CD4-positive, alpha-beta memory T cell (primary cell): ENCODE results near the gene BFSP2. TPM values are rescaled to one million over a fixed set of nuclear protein-coding genes. Genes with fewer than 3 reads are reported as not detected.

Source experiments
- CTCF ChIA-PET: fragments of 350-600 bp; sonication (Branson Sonifier 250); formaldehyde crosslinking; loops from one replicate; lab custom pipeline; 2021; ENCODE audit warnings: inconsistent platforms; ENCODE audit not compliant: partially characterized antibody; lab: Charles Lee
- POLR2A ChIA-PET: fragments of 350-600 bp; sonication (Branson Sonifier 250); formaldehyde crosslinking; loops from one replicate; lab custom pipeline; 2021; ENCODE audit not compliant: partially characterized antibody; lab: Charles Lee
- DNase-seq, 5 donors: peaks; one replicate each; pipeline versions ENCODE4 v3.0.0 to v3.0.0-alpha.2; 2020 to 2022; ENCODE audit warnings: mixed read lengths in 1 of 5
- H3K27ac ChIP-seq: one replicate; pipeline ENCODE4 v1.7.0; 2013; ENCODE audit warnings: low read depth, low read length
- H3K27me3 ChIP-seq: 2 replicates; pipeline ENCODE4 v1.7.0; 2013; ENCODE audit warnings: mild to moderate bottlenecking, low read length, moderate library complexity; ENCODE audit not compliant: insufficient read depth
- H3K36me3 ChIP-seq: 2 replicates; pipeline ENCODE4 v1.7.0; 2013; ENCODE audit warnings: mild to moderate bottlenecking, low read length, moderate library complexity; ENCODE audit not compliant: insufficient read depth
- H3K4me1 ChIP-seq: 2 replicates; pipeline ENCODE4 v1.7.0; 2013; ENCODE audit warnings: mild to moderate bottlenecking, low read length, moderate library complexity; ENCODE audit not compliant: insufficient read depth
- H3K4me3 ChIP-seq, 2 donors: one replicate each; pipeline ENCODE4 v1.7.0; 2013; ENCODE audit warnings: low read length in 2 of 2, mild to moderate bottlenecking in 1 of 2
- H3K9me3 ChIP-seq, 2 donors: one replicate each; pipeline ENCODE4 v1.7.0; 2013; ENCODE audit warnings: low read length in 2 of 2, control low read depth in 1 of 2; ENCODE audit not compliant: control insufficient read depth in 1 of 2
- H3K27ac Mint-ChIP-seq, 7 donors: one replicate each; pipeline ENCODE4 v1.8.0; 2020 to 2021; ENCODE audit warnings: mixed read lengths in 7 of 7, mild to moderate bottlenecking in 6 of 7, inconsistent platforms in 3 of 7, moderate library complexity in 3 of 7
- H3K27me3 Mint-ChIP-seq, 2 donors: one replicate each; pipeline ENCODE4 v1.8.0; 2020 to 2021; ENCODE audit warnings: mixed read lengths in 2 of 2
- H3K36me3 Mint-ChIP-seq, 2 donors: one replicate each; pipeline ENCODE4 v1.8.0; 2020 to 2021; ENCODE audit warnings: mixed read lengths in 2 of 2, inconsistent platforms in 1 of 2, mild to moderate bottlenecking in 1 of 2
- H3K4me1 Mint-ChIP-seq, 4 donors: one replicate each; pipeline ENCODE4 v1.8.0; 2020 to 2021; ENCODE audit warnings: mixed read lengths in 4 of 4, mild to moderate bottlenecking in 1 of 4
- H3K4me3 Mint-ChIP-seq, 8 donors: one replicate each; pipeline ENCODE4 v1.8.0; 2020 to 2021; ENCODE audit warnings: mixed read lengths in 8 of 8, mild to moderate bottlenecking in 7 of 8, moderate library complexity in 6 of 8, inconsistent platforms in 3 of 8
- H3K9me3 Mint-ChIP-seq, 8 donors: one replicate each; pipeline ENCODE4 v1.8.0; 2020 to 2021; ENCODE audit warnings: mixed read lengths in 8 of 8, mild to moderate bottlenecking in 5 of 8, inconsistent platforms in 3 of 8, moderate library complexity in 1 of 8
- intact Hi-C: fragments of 100-400 bp; cut with micrococcal nuclease; formaldehyde crosslinking; loops from one replicate; pipeline ENCODE4 v1.15.1; 2023
- polyA plus RNA-seq, 2 donors: library from polyadenylated mRNA; unstranded; fragments of 300-500 nt; fragmentation: Illumina TruSeq; gene quantifications; one replicate each; pipeline ENCODE4 v1.2.3, GENCODE V29; 2021
- total RNA-seq, 2 experiments: library from RNA; stranded (reverse); gene quantifications; one replicate each; pipeline ENCODE4 v1.2.3, GENCODE V29; 2021

Gene BFSP2
- total and polyA plus RNA-seq, 4 experiments from 2014 or later = 0.86 to 1.3 TPM; not detected in 2

- Histone ChIP-seq H3K27me3 (no peaks in the 10 kb centered on the region), H3K27ac (no peak overlapping the region), H3K4me1 (peaks cover 46% of the 10 kb centered on the region), H3K4me3 (no peak overlapping the region), H3K9me3 (no peaks in the 10 kb centered on the region), H3K36me3 (no peaks in the 10 kb centered on the region)
- intact Hi-C loops = loop anchor here (5.0 kb wide), 1 partner anchor 127 kb away; the partner anchor contains the start of gene CDV3
- Mint-ChIP-seq H3K36me3 (peaks cover 3 to 4% of the 10 kb centered on the region in 2 donors), H3K4me3 (no peak overlapping the region), H3K4me1 (peaks cover 37 to 60% (median 50%) of the 10 kb centered on the region in 4 donors), H3K27ac (no peak overlapping the region), H3K27me3 (no peaks in the 10 kb centered on the region), H3K9me3 (peaks cover 0 to 4% (median under 1%) of the 10 kb centered on the region in 8 donors)
- no peak for DNase-seq
- ChIA-PET POLR2A (no interaction called here), CTCF (no interaction called here)
Observed at GRCh38 chr3:133445108-133445507, 45.3 kb downstream of the BFSP2 start.

- Mint-ChIP-seq H3K36me3 (no peaks in the 10 kb centered on the region), H3K27ac (peak overlapping the region; percentile 57 to 96 (median 89)), H3K4me1 (peaks cover 25 to 44% (median 34%) of the 10 kb centered on the region in 4 donors), H3K27me3 (no peaks in the 10 kb centered on the region), H3K9me3 (peaks cover 0 to 3% (median 0%) of the 10 kb centered on the region in 8 donors), H3K4me3 (peak overlapping the region in 6 of 8 donors; percentile 13 to 81 (median 58))
- intact Hi-C loops = loop anchor here (5.0 kb wide), 1 partner anchor 124 kb away; the partner anchor contains the start of gene CDV3
- Histone ChIP-seq H3K36me3 (no peaks in the 10 kb centered on the region), H3K4me1 (peaks cover 28% of the 10 kb centered on the region), H3K4me3 (no peak overlapping the region), H3K27ac (no peak overlapping the region), H3K27me3 (no peaks in the 10 kb centered on the region), H3K9me3 (no peaks in the 10 kb centered on the region)
- ChIA-PET POLR2A (interaction anchor here (2.2 kb wide), 1 partner anchor 126 kb away, joined by 13 read pairs; the partner anchor contains the start of gene CDV3), CTCF (interaction anchor here (1.1 to 2.1 kb wide), 6 partner anchors 9 to 131 kb away, joined by 3 to 7 read pairs (median 3); no protein-coding TSS in a partner anchor)
- DNase-seq = no peak
Observed at GRCh38 chr3:133447750-133448477, 48.1 kb downstream of the BFSP2 start.

GRCh38 chr3:133448478-133449122, 48.7 kb downstream of the BFSP2 start:
- Histone ChIP-seq H3K27me3 (no peaks in the 10 kb centered on the region), H3K4me1 (peaks cover 21% of the 10 kb centered on the region), H3K4me3 (no peak overlapping the region), H3K9me3 (no peaks in the 10 kb centered on the region), H3K36me3 (no peaks in the 10 kb centered on the region), H3K27ac (no peak overlapping the region)
- DNase-seq = peak; percentile 22 to 56 (median 32)
- ChIA-PET POLR2A (interaction anchor here (2.2 kb wide), 1 partner anchor 125 kb away, joined by 13 read pairs; the partner anchor contains the start of gene CDV3), CTCF (interaction anchor here (1.0 to 2.1 kb wide), 8 partner anchors 8 to 130 kb away, joined by 3 to 7 read pairs (median 3); no protein-coding TSS in a partner anchor)
- Mint-ChIP-seq H3K36me3 (no peaks in the 10 kb centered on the region), H3K9me3 (peaks cover 0 to 3% (median 0%) of the 10 kb centered on the region in 8 donors), H3K4me3 (peak overlapping the region in 7 of 8 donors; percentile 13 to 81 (median 60)), H3K27ac (peak overlapping the region; percentile 57 to 96 (median 89)), H3K4me1 (peaks cover 19 to 38% (median 27%) of the 10 kb centered on the region in 4 donors), H3K27me3 (no peaks in the 10 kb centered on the region)
- intact Hi-C loops = loop anchor here (5.0 kb wide), 1 partner anchor 124 kb away; the partner anchor contains the start of gene CDV3

- H3K36me3 ChIP-seq = no peaks in the 10 kb centered on the region
- H3K27ac ChIP-seq = no peak overlapping the region
- no peaks in the 10 kb centered on the region for H3K36me3 Mint-ChIP-seq
- intact Hi-C loops = no loop called here
- H3K4me1 ChIP-seq = peaks cover 20% of the 10 kb centered on the region
- no peaks in the 10 kb centered on the region for H3K9me3 Mint-ChIP-seq
- POLR2A ChIA-PET = no interaction called here
- no peak overlapping the region for H3K27ac Mint-ChIP-seq
- no peaks in the 10 kb centered on the region for H3K27me3 ChIP-seq
- peaks cover 16 to 25% (median 17%) of the 10 kb centered on the region in 4 donors for H3K4me1 Mint-ChIP-seq
- no peak overlapping the region for H3K4me3 Mint-ChIP-seq
- CTCF ChIA-PET = interaction anchor here (1.2 to 1.5 kb wide), 3 partner anchors 10 to 725 kb away, joined by 4 to 6 read pairs (median 4); no protein-coding TSS in a partner anchor
- no peaks in the 10 kb centered on the region for H3K27me3 Mint-ChIP-seq
- H3K9me3 ChIP-seq = no peaks in the 10 kb centered on the region
- H3K4me3 ChIP-seq = no peak overlapping the region
- no peak for DNase-seq
Observed at GRCh38 chr3:133451309-133451708, 51.5 kb downstream of the BFSP2 start.

GRCh38 chr3:133452641-133453319, 52.9 kb downstream of the BFSP2 start:
- no peak overlapping the region for H3K4me3 Mint-ChIP-seq
- Histone ChIP-seq H3K4me1 (peaks cover 15% of the 10 kb centered on the region), H3K9me3 (no peaks in the 10 kb centered on the region), H3K36me3 (no peaks in the 10 kb centered on the region), H3K27me3 (no peaks in the 10 kb centered on the region), H3K4me3 (no peak overlapping the region), H3K27ac (no peak overlapping the region)
- H3K4me1 Mint-ChIP-seq = peaks cover 16 to 23% (median 17%) of the 10 kb centered on the region in 4 donors
- intact Hi-C loops = no loop called here
- no peaks in the 10 kb centered on the region for H3K27me3 Mint-ChIP-seq
- DNase-seq = no peak
- CTCF ChIA-PET = interaction anchor here (1.3 kb wide), 1 partner anchor 12 kb away, joined by 4 read pairs; no protein-coding TSS in a partner anchor
- POLR2A ChIA-PET = no interaction called here
- no peaks in the 10 kb centered on the region for H3K9me3 Mint-ChIP-seq
- no peak overlapping the region for H3K27ac Mint-ChIP-seq
- H3K36me3 Mint-ChIP-seq = no peaks in the 10 kb centered on the region

GRCh38 chr3:133453383-133453782, 53.5 kb downstream of the BFSP2 start:
- POLR2A ChIA-PET = no interaction called here

More at GRCh38 chr3:133453383-133453782, 53.5 kb downstream of the BFSP2 start:
- Histone ChIP-seq H3K27me3 (no peaks in the 10 kb centered on the region), H3K9me3 (no peaks in the 10 kb centered on the region), H3K36me3 (no peaks in the 10 kb centered on the region), H3K4me1 (peaks cover 9% of the 10 kb centered on the region), H3K27ac (no peak overlapping the region), H3K4me3 (no peak overlapping the region)
- DNase-seq = no peak
- Mint-ChIP-seq H3K27ac (peak overlapping the region in 1 of 7 donors; percentile 26), H3K4me3 (no peak overlapping the region), H3K9me3 (no peaks in the 10 kb centered on the region), H3K27me3 (no peaks in the 10 kb centered on the region), H3K4me1 (peaks cover 13 to 17% (median 14%) of the 10 kb centered on the region in 4 donors), H3K36me3 (no peaks in the 10 kb centered on the region)
- intact Hi-C loops = no loop called here
- CTCF ChIA-PET = interaction anchor here (1.5 kb wide), 1 partner anchor 14 kb away, joined by 5 read pairs; no protein-coding TSS in a partner anchor
